IMR-90 (cell line): Measurements from ENCODE around the gene CMIP. TPM values are rescaled to one million over a fixed set of nuclear protein-coding genes. Genes with fewer than 3 reads are reported as not detected.

Experiments
- ATAC-seq: fragments of 200-7000 bp; cut with Tn5 transposase; 2 replicates; pipeline ENCODE4 v1.9.1; 2020; ENCODE audit warnings: low read depth, mild to moderate bottlenecking, moderate library complexity
- BruUV-seq: library from RNA; stranded (reverse); fragments of 400-500 nt; replicated peaks from 2 replicates; lab custom pipeline; 2021; lab: Mats Ljungman, UMichigan
- CTCF ChIA-PET: fragments of 300-600 bp; formaldehyde crosslinking; extraction: SDS; loops from one replicate; lab custom pipeline; 2021; ENCODE audit warnings: antibody characterized with exemption; lab: Yijun Ruan, JAX
- POLR2A ChIA-PET: fragments of 300-600 bp; sonication (Branson Sonifier 250); formaldehyde crosslinking; loops from one replicate; lab custom pipeline; 2022; ENCODE audit warnings: antibody characterized with exemption; ENCODE audit not compliant: unreplicated experiment; lab: Charles Lee
- DNase-seq: peaks from one replicate; pipeline ENCODE4 v3.0.0; 2013
- H2AFZ ChIP-seq: replicated peaks from 2 replicates; pipeline ENCODE3; 2013; ENCODE audit warnings: low read length, mild to moderate bottlenecking; ENCODE audit not compliant: poor library complexity
- H2AK5ac ChIP-seq: 2 replicates; pipeline ENCODE4 v1.6.1; 2013; ENCODE audit warnings: low read depth, low read length, inconsistent platforms
- H2AK9ac ChIP-seq: replicated peaks from 2 replicates; pipeline ENCODE3; 2013; ENCODE audit warnings: mild to moderate bottlenecking, low read depth, low read length, moderate library complexity; ENCODE audit not compliant: poor library complexity
- H2BK120ac ChIP-seq: 2 replicates; pipeline ENCODE4 v1.6.1; 2013; ENCODE audit warnings: low read depth, low read length, inconsistent platforms
- H2BK15ac ChIP-seq: 3 replicates; pipeline ENCODE4 v1.6.1; 2013; ENCODE audit warnings: low read depth, low read length, inconsistent platforms
- H2BK20ac ChIP-seq: 2 replicates; pipeline ENCODE4 v1.6.1; 2013; ENCODE audit warnings: low read depth, mild to moderate bottlenecking, inconsistent platforms, low read length, moderate library complexity
- H2BK5ac ChIP-seq: 2 replicates; pipeline ENCODE4 v1.6.1; 2013; ENCODE audit warnings: mild to moderate bottlenecking, low read depth, low read length, inconsistent platforms; ENCODE audit not compliant: poor library complexity, severe bottlenecking
- H3K14ac ChIP-seq: replicated peaks from 2 replicates; pipeline ENCODE4 v1.6.1; 2013; ENCODE audit warnings: low read depth, low read length, inconsistent platforms
- H3K18ac ChIP-seq: 2 replicates; pipeline ENCODE4 v1.6.1; 2013; ENCODE audit warnings: low read depth, low read length, control low read depth
- H3K23ac ChIP-seq: 2 replicates; pipeline ENCODE4 v1.6.1; 2013; ENCODE audit warnings: low read depth, low read length, inconsistent platforms
- H3K27ac ChIP-seq: 2 replicates; pipeline ENCODE4 v1.5.1; 2013; ENCODE audit warnings: mild to moderate bottlenecking, control low read depth, low read length; ENCODE audit not compliant: insufficient read depth
- H3K27me3 ChIP-seq: 2 replicates; pipeline ENCODE4 v1.6.1; 2013; ENCODE audit warnings: low read length; ENCODE audit not compliant: control insufficient read depth, insufficient read depth
- H3K36me3 ChIP-seq: 2 replicates; pipeline ENCODE4 v1.6.1; 2013; ENCODE audit warnings: low read length, mixed read lengths; ENCODE audit not compliant: control insufficient read depth, insufficient read depth
- H3K4ac ChIP-seq: 2 replicates; pipeline ENCODE4 v1.6.1; 2013; ENCODE audit warnings: low read depth, low read length, inconsistent platforms
- H3K4me1 ChIP-seq: 2 replicates; pipeline ENCODE4 v1.6.1; 2013; ENCODE audit warnings: low read length, mixed read lengths; ENCODE audit not compliant: control insufficient read depth, insufficient read depth
- H3K4me2 ChIP-seq: 2 replicates; pipeline ENCODE4 v1.6.1; 2013; ENCODE audit warnings: low read depth, mild to moderate bottlenecking, control low read depth, low read length, moderate library complexity
- H3K4me3 ChIP-seq: 2 replicates; pipeline ENCODE4 v1.5.1; 2013; ENCODE audit warnings: low read depth, mild to moderate bottlenecking, control low read depth, low read length, moderate library complexity; ENCODE audit not compliant: insufficient read depth
- H3K56ac ChIP-seq: 2 replicates; pipeline ENCODE4 v1.6.1; 2013; ENCODE audit warnings: low read length, inconsistent platforms; ENCODE audit not compliant: insufficient read depth; ENCODE audit errors: extremely low read depth
- H3K79me1 ChIP-seq, 2 experiments: 2 replicates each; pipeline ENCODE4 v1.6.1; 2013; ENCODE audit warnings: low read length in 2 of 2, inconsistent platforms in 1 of 2, low read depth in 1 of 2
- H3K9ac ChIP-seq: 2 replicates; pipeline ENCODE4 v1.6.1; 2013; ENCODE audit warnings: low read depth, low read length, control low read depth
- H3K9me1 ChIP-seq: 2 replicates; pipeline ENCODE4 v1.6.1; 2013; ENCODE audit warnings: low read length, inconsistent platforms; ENCODE audit not compliant: insufficient read depth
- H3K9me3 ChIP-seq: 2 replicates; pipeline ENCODE4 v1.6.1; 2013; ENCODE audit warnings: low read length; ENCODE audit not compliant: control insufficient read depth, insufficient read depth
- H4K20me1 ChIP-seq: 2 replicates; pipeline ENCODE4 v1.6.1; 2013; ENCODE audit warnings: low read length, inconsistent platforms; ENCODE audit not compliant: insufficient read depth
- H4K5ac ChIP-seq: 2 replicates; pipeline ENCODE4 v1.6.1; 2013; ENCODE audit warnings: mild to moderate bottlenecking, low read depth, low read length, control low read depth
- H4K8ac ChIP-seq, 2 experiments: 2 replicates each; pipeline ENCODE4 v1.6.1; 2013; ENCODE audit warnings: low read depth in 2 of 2, low read length in 2 of 2, control low read depth in 1 of 2, inconsistent platforms in 1 of 2
- H4K91ac ChIP-seq: 2 replicates; pipeline ENCODE4 v1.6.1; 2013; ENCODE audit warnings: low read depth, low read length, inconsistent platforms; ENCODE audit not compliant: insufficient read depth
- CEBPB ChIP-seq: IDR thresholded peaks from 2 replicates; pipeline ENCODE4 v1.6.1; 2012; ENCODE audit warnings: low read depth, low read length, improper control_type of control experiment
- FOS ChIP-seq: fragments of 150-350 bp; IDR thresholded peaks from 2 replicates; pipeline ENCODE4 v1.6.1; 2016; ENCODE audit warnings: low read depth, low read length
- MAFK ChIP-seq: IDR thresholded peaks from 2 replicates; pipeline ENCODE4 v1.6.1; 2012; ENCODE audit warnings: low read depth, low read length, improper control_type of control experiment
- MXI1 ChIP-seq: IDR thresholded peaks from 2 replicates; pipeline ENCODE4 v1.6.1; 2012; ENCODE audit warnings: low read depth, mild to moderate bottlenecking, low read length, moderate library complexity, borderline replicate concordance
- NFE2L2 ChIP-seq: fragments of 150-350 bp; IDR thresholded peaks from 2 replicates; pipeline ENCODE4 v1.6.1; 2016; ENCODE audit warnings: low read depth, mild to moderate bottlenecking, low read length
- POLR2A ChIP-seq: IDR thresholded peaks from 2 replicates; pipeline ENCODE4 v1.6.1; 2012; ENCODE audit warnings: mild to moderate bottlenecking, low read depth, low read length
- RAD21 ChIP-seq: IDR thresholded peaks from 2 replicates; pipeline ENCODE4 v1.6.1; 2012; ENCODE audit warnings: low read length, improper control_type of control experiment
- RFX5 ChIP-seq: IDR thresholded peaks from 2 replicates; pipeline ENCODE4 v1.8.0; 2012; ENCODE audit warnings: low read depth, mild to moderate bottlenecking, low read length, moderate library complexity
- SMC3 ChIP-seq: fragments of 150-350 bp; IDR thresholded peaks from 2 replicates; pipeline ENCODE4 v1.6.1; 2016; ENCODE audit warnings: low read depth, mild to moderate bottlenecking, antibody characterized with exemption, low read length, moderate library complexity
- WGBS, 2 experiments: methylation state at CpG; one replicate each; pipeline versions ENCODE4 v1.1.5 to v1.1.7; 2013; ENCODE audit warnings: missing lambda C conversion rate in 2 of 2; ENCODE audit not compliant: insufficient read length in 1 of 2; ENCODE audit errors: extremely low coverage in 2 of 2; 5-methylcytosine and 5-hydroxymethylcytosine counted together
- dilution Hi-C: fragments of 300-500 bp; cut with HindIII; formaldehyde crosslinking; loops from one replicate; pipeline ENCODE4 v1.14.3; 2018; ENCODE audit warnings: low sequenced_read_pairs; ENCODE audit not compliant: unreplicated experiment
- in situ Hi-C: fragments of 300-500 bp; cut with MboI; formaldehyde crosslinking; loops from 3 replicates; pipeline ENCODE4 v1.14.3; 2019; ENCODE audit warnings: low sequenced_read_pairs, inconsistent platforms, mixed read lengths
- intact Hi-C: fragments of 100-400 bp; cut with micrococcal nuclease; formaldehyde crosslinking; loops from 2 replicates; pipeline ENCODE4 v1.10.0; 2022
- polyA plus RNA-seq, 3 experiments: library from polyadenylated mRNA; depleted of rRNA; stranded (reverse); fragments of >200 nt; gene quantifications; 2 replicates each; pipeline ENCODE4 v1.2.3, GENCODE V29; 2012; ENCODE audit warnings: low replicate concordance in 1 of 3
- total RNA-seq: library from RNA; depleted of rRNA; stranded (reverse); fragments of >200 nt; gene quantifications from 2 replicates; pipeline ENCODE4 v1.2.3, GENCODE V29; 2012
- TF ChIP-seq, protein P1 (sequence below): conservative IDR thresholded peaks from 2 replicates; pipeline ENCODE4 v1.5.1; 2012; ENCODE audit warnings: mild to moderate bottlenecking, low read depth, low read length, improper control_type of control experiment
- TF ChIP-seq, protein P2 (sequence below): fragments of 150-350 bp; IDR thresholded peaks from 2 replicates; pipeline ENCODE4 v1.6.1; 2016; ENCODE audit warnings: low read depth, mild to moderate bottlenecking, low read length, moderate library complexity, borderline replicate concordance
- TF ChIP-seq, protein P3 (sequence below): fragments of 150-350 bp; IDR thresholded peaks from 2 replicates; pipeline ENCODE4 v1.6.1; 2017; ENCODE audit warnings: mild to moderate bottlenecking, antibody characterized with exemption, low read length, low read depth

The CMIP gene
- total and polyA plus RNA-seq, 2 of the 4 experiments (the other 2 are of a cell fraction), result 3.2 to 11.6 TPM

DNA sequence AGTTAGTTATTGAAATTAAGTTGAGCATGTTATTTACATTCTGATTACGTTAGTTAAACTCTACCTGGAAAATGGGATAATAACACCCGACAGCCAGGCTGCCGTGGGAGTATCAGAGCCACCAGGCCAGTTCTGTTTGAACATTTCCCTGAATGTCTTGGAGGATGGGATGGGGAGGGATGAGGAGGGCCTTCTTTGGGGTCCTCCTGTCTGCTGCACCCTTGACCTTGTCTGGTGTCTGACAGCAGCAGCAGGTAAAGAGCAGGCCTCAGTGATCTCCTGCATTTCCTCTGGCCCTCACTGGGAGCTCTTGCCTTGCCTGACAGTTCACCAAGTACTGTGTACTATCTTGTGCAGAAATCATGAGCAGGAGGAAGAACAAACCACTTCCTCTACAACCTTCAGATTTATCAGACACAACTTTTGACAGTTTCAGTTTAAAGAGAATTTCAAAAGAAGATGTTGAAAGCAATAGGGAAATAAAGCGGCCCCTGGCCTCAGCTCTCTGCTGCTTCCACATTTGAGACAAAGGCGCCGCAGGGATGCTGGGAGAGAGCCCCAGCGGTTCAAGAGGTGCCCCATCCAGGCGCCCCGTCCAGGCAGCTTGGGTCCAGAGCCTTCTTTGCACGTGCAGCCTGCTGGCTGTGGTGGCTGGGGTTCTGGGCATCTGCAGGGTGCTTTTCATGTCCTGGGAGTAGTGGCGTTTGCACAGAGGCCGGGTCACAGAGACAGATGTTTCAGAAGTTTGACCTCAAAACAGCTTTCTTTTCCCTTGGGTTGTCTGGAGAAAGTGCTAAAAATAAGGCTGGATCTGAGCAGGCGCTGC lies 25.3 kb downstream of the CMIP start:
- no peak overlapping the region for H2BK20ac ChIP-seq
- no peak overlapping the region for H4K8ac ChIP-seq
- peaks cover 28% of the 10 kb centered on the region for H3K9me1 ChIP-seq
- no peak overlapping the region for H3K4ac ChIP-seq
- H3K23ac ChIP-seq, result no peak overlapping the region
- H3K4me2 ChIP-seq, result no peak overlapping the region
- TF ChIP-seq, protein P1, sequence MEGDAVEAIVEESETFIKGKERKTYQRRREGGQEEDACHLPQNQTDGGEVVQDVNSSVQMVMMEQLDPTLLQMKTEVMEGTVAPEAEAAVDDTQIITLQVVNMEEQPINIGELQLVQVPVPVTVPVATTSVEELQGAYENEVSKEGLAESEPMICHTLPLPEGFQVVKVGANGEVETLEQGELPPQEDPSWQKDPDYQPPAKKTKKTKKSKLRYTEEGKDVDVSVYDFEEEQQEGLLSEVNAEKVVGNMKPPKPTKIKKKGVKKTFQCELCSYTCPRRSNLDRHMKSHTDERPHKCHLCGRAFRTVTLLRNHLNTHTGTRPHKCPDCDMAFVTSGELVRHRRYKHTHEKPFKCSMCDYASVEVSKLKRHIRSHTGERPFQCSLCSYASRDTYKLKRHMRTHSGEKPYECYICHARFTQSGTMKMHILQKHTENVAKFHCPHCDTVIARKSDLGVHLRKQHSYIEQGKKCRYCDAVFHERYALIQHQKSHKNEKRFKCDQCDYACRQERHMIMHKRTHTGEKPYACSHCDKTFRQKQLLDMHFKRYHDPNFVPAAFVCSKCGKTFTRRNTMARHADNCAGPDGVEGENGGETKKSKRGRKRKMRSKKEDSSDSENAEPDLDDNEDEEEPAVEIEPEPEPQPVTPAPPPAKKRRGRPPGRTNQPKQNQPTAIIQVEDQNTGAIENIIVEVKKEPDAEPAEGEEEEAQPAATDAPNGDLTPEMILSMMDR, result no peak
- TF ChIP-seq, protein P2, sequence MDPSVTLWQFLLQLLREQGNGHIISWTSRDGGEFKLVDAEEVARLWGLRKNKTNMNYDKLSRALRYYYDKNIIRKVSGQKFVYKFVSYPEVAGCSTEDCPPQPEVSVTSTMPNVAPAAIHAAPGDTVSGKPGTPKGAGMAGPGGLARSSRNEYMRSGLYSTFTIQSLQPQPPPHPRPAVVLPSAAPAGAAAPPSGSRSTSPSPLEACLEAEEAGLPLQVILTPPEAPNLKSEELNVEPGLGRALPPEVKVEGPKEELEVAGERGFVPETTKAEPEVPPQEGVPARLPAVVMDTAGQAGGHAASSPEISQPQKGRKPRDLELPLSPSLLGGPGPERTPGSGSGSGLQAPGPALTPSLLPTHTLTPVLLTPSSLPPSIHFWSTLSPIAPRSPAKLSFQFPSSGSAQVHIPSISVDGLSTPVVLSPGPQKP, result no peak
- TF ChIP-seq POLR2A (no peak), FOS (no peak), NFE2L2 (no peak), RAD21 (no peak), SMC3 (no peak), MXI1 (no peak), MAFK (no peak), CEBPB (no peak), RFX5 (no peak)
- TF ChIP-seq, protein P3, sequence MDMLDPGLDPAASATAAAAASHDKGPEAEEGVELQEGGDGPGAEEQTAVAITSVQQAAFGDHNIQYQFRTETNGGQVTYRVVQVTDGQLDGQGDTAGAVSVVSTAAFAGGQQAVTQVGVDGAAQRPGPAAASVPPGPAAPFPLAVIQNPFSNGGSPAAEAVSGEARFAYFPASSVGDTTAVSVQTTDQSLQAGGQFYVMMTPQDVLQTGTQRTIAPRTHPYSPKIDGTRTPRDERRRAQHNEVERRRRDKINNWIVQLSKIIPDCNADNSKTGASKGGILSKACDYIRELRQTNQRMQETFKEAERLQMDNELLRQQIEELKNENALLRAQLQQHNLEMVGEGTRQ, result no peak
- no peak overlapping the region for H2BK120ac ChIP-seq
- no peak overlapping the region for H4K5ac ChIP-seq
- dilution Hi-C loops (no loop called here), intact Hi-C loops (no loop called here), in situ Hi-C loops (no loop called here)
- no peak overlapping the region for H2AFZ ChIP-seq
- BruUV-seq, result no TSS peak
- no peak overlapping the region for H2AK5ac ChIP-seq
- H3K9ac ChIP-seq, result no peak overlapping the region
- peaks cover 53 to 84% of the 10 kb centered on the region in 2 experiments for H3K79me1 ChIP-seq
- DNase-seq, result no peak
- no peak overlapping the region for H2BK5ac ChIP-seq
- H3K14ac ChIP-seq, result no peak overlapping the region; the same call in 1 of the 2 replicates
- POLR2A ChIA-PET, result no interaction called here
- no peak for ATAC-seq
- no peaks in the 10 kb centered on the region for H3K27me3 ChIP-seq
- peaks cover 11% of the 10 kb centered on the region for H3K4me1 ChIP-seq
- no peak overlapping the region for H3K56ac ChIP-seq
- H3K9me3 ChIP-seq, result no peaks in the 10 kb centered on the region
- 80% methylated on average over 3 of the region's 13 CpGs; no CpG with 5 or more reads in 1 of the 2 experiments for WGBS, 2 experiments
- no peak overlapping the region for H2AK9ac ChIP-seq
- H3K4me3 ChIP-seq, result no peak overlapping the region
- H2BK15ac ChIP-seq, result no peak overlapping the region
- CTCF ChIA-PET, result no interaction called here
- no peak overlapping the region for H3K18ac ChIP-seq
- peaks cover 3% of the 10 kb centered on the region; the same call in 1 of the 2 replicates for H3K36me3 ChIP-seq
- H3K27ac ChIP-seq, result no peak overlapping the region
- H4K20me1 ChIP-seq, result peaks cover 83% of the 10 kb centered on the region
- H4K91ac ChIP-seq, result no peak overlapping the region
